HG03354 (cell line): Measurements from ENCODE around the gene XAB2.

Source experiments
- ATAC-seq: cut with Tn5 transposase; IDR thresholded peaks from one replicate; pipeline ENCODE4 v1.9.1; 2021; ENCODE audit warnings: mild to moderate bottlenecking; ENCODE audit not compliant: unreplicated experiment, poor library complexity, severe bottlenecking

XAB2 gene

GRCh38 chr19:7617735-7618134 is 11.6 kb downstream of the XAB2 start:
- ATAC-seq, result no peak

DNA sequence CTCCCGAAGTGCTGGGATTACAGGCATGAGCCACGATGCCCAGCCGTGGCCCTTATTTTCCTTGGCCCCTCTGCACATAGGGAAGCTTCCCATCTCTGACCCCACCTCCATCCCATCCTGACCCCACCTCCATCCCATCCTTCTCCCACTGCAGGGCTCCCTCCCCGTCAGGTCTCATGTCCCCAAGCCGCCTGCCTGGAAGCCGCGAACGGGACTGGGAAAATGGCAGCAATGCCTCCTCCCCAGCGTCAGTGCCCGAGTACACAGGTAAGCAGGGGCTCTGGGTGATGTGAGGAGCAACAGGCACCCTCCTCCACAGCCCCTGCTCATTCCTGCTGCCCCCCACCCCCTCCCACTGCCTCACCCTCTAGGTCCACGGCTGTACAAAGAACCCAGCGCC is 12.2 kb downstream of the XAB2 start:
- ATAC-seq, result no peak

GRCh38 chr19:7614859-7615741 is 14.2 kb downstream of the XAB2 start:
- no peak for ATAC-seq

- no peak for ATAC-seq
These were observed 16.8 kb downstream of the XAB2 start for GRCh38 chr19:7612282-7613274.

GRCh38 chr19:7611541-7612279 is 17.6 kb downstream of the XAB2 start:
- no peak for ATAC-seq

DNA sequence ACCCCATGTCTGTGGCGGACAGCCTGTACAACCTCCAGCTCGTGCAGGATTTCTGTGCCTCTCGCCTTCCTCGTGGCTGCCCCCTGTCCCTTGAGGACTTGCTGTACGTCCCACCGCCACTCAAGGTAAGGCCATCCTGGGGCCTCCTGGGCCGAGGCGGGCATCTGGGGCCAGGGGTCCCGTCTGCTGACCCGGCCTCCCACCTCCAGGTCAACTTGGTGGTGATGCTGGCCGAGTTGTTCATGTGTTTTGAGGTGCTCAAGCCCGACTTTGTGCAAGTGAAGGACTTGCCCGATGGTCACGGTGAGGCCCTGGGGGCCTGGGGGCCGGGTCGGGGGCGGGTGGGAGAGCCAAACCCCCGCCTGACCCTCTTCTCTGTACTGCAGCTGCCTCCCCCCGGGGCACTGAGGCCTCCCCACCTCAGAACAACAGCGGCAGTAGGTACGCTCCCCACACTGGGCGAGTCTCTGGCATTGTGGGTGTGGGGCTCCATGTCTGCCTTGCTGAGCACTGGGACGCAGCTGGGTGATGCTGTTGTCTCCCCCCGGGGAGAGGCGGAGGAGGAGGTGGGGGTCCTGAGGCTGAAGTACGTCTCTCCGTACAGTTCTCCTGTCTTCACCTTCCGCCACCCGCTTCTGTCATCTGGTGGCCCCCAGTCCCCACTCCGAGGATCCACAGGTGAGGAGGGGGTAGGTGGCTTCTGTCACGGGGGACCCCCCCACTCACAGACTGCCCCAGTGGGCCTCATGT is 18.7 kb downstream of the XAB2 start:
- ATAC-seq, result no peak

DNA sequence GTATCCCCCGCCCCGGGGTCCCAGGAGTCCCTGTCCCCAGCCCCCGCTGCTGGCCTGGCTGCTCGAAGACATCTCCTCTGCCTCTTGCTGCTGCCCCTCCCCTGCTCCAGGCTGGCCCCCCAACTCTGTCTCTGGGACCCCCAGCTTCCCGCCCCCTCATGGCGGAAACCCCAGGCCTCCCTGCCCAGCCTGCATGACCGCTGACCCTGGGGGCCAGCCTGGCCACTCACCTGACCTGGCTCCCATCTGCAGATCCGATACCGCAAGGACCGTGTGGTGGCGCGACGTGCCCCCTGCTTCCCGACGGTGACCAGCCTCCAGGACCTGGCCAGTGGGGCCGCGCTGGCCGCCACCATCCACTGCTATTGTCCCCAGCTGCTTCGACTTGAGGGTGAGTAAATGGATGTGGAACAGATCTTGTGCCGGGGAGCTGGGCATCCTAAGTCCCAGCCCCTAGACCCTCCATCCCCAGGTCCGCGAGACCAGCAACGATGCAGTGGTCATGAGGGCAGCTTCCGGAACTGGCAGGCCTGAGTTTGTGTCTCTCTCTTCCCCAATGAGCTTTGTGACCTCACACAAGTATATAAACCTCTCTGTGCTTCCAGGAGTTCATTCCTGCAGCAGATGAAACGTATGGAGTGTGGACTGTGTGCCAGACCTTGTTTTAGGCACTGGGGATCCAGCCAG is 21.3 kb downstream of the XAB2 start:
- ATAC-seq, result no peak

GRCh38 chr19:7607212-7607873 is 22.0 kb downstream of the XAB2 start:
- no peak for ATAC-seq

DNA sequence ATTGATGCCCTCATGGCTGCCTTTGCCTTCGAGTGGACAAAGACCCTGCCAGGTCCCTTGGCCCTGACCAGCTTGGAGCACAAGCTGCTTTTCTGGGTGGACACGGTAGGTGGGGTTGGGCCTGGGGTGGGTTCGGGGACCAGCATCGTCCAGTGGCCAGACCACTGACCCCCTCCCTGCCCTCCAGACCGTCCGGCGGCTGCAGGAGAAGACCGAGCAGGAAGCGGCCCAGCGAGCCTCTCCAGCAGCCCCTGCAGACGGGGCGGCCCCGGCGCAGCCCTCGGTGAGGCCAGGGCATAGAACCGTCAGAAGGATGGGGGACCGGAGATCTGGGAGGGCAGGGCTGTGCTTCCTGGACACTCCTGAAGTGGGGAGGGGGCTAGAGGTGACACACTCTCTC is 23.1 kb downstream of the XAB2 start:
- ATAC-seq, result no peak

DNA sequence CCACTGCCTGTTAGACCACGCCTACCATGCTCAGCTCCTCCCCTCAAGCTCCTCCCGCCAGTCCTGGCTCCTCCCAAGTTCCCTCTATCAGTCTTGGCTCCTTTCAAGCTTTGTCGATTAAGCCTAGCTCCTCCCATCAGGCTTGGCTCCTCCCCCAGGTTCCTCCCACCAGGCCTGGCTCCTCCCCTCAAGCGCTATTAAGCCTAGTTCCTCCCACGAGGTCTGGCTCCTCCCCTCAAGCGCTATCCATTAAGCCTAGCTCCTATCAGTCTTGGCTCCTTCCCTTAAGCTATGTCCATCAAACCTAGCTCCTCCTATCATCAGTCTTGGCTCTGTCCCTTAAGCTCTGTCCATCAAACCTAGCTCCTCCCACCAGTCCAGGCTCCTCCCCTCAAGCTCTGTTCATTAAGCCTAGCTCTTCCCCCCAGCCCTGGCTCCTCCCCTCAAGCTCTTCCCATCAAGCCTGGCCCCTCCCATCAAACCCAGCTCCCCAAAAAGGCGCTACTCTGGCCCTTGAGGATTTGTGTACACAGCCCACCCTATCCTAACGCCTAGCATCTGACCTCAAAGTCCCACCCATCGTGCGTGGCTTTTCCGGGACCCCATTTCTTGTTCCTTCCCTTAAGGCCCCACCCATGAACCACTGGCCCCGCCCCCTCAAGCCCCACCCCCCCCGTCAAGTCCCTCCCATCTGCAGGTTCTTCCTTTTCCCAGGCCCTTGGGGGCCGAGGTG is 23.7 kb downstream of the XAB2 start:
- no peak for ATAC-seq

DNA sequence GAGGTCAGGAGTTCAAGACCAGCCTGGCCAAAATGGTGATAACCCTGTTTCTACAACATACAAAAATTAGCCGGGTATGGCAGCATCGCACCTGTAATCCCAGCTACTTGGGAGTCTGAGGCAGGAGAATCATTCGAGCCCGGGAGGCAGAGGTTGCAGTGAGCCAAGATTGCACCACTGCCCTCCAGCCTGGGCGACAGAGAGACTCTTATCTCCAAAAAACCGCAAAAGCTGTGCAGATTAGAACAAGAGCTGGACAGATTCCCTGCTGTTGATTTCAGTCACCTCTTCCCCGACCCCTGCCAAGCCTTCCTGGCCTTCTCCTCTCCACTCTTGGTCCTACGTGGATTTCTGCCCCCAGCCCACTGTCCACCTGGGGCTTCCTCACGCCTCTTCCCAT is 25.4 kb downstream of the XAB2 start:
- ATAC-seq, result no peak

GRCh38 chr19:7602935-7603497 is 26.3 kb downstream of the XAB2 start:
- no peak for ATAC-seq

DNA sequence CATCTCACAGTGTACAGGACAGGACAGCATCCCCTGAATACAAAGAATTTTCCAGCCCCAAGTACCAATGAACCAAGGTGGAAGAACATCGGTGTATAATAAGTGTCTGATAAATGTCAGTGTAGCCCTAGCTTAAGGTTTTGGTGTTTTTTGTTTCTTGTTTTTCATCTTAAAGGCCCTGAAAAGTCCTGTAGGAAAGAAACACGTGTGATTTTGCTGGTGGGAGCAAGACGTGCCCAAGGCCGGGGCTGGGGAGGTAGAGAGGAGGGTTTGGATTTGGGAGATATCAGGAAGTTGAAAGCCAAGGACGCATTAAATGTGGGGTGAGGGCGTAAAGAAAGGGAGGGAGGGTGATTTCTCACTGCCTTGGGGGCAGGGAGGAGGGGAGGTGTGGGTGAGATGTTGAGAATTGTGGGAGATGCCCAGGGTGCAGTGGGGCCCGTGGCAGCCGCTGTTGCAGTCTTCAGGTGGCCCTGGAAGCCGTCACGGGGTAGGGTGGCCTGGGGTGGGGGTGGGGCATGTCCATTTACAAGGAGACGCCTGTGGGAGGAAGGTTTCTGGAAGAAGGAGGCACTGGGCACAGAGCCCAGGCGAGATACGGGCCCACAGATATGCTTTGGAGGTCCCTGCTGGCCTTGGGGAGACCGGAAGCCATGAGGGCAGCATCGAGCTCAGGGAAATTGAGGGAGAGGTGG is 27.0 kb downstream of the XAB2 start:
- no peak for ATAC-seq

DNA sequence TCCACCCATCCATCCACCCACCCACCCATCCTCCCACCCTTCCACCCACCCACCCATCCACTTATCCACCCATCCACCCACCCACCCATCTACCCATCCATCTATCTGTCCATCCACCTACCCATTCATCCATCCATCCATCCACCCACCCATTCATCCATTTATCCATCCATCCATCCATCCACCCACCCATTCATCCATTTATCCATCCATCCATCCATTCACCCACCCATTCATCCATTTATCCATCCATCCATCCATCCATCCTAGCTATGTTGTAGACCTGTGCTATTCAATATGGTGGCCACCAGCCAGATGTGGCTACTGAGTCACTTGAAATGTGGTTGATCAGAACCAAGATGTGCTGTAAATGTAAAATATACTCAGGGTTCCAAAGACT is 28.6 kb downstream of the XAB2 start:
- ATAC-seq, result no peak

DNA sequence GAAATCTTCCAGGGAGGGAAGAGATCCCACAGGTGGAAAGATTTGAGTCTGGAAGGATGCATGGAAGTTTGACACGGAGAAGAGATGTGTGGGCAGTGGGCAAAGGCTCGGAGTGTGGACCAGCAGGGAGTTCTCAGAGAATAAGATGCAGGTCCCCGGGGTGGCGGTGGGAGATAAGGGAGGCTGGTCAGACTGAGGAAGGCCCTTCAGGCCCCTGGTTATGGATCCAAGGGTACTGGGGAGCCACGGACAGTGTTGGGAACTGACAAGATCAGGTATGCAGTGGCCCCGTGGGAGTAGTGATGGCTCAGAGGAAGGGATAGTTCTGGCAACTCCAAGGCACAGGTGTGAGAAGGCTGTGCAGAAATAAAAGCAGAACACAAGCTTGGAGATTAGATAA is 31.2 kb downstream of the XAB2 start:
- ATAC-seq, result no peak

- no peak for ATAC-seq
These were observed 31.7 kb downstream of the XAB2 start for GRCh38 chr19:7597689-7598088.
